Activated CD8-positive, alpha-beta memory T cell treated with anti-CD3 and anti-CD28 coated beads, Interleukin-2, amount 50 U/mL, for 48 hours (primary cell): Measurements from ENCODE around the gene ZMIZ2.
"Not testable (repeated sequence)": the region's sequence is repeated elsewhere in the genome, so short reads cannot be mapped to it uniquely, and the experiment has no call there.

Source experiments
- DNase-seq: peaks from one replicate; pipeline ENCODE4 v3.0.0-alpha.2; 2020

Gene ZMIZ2, protein sequence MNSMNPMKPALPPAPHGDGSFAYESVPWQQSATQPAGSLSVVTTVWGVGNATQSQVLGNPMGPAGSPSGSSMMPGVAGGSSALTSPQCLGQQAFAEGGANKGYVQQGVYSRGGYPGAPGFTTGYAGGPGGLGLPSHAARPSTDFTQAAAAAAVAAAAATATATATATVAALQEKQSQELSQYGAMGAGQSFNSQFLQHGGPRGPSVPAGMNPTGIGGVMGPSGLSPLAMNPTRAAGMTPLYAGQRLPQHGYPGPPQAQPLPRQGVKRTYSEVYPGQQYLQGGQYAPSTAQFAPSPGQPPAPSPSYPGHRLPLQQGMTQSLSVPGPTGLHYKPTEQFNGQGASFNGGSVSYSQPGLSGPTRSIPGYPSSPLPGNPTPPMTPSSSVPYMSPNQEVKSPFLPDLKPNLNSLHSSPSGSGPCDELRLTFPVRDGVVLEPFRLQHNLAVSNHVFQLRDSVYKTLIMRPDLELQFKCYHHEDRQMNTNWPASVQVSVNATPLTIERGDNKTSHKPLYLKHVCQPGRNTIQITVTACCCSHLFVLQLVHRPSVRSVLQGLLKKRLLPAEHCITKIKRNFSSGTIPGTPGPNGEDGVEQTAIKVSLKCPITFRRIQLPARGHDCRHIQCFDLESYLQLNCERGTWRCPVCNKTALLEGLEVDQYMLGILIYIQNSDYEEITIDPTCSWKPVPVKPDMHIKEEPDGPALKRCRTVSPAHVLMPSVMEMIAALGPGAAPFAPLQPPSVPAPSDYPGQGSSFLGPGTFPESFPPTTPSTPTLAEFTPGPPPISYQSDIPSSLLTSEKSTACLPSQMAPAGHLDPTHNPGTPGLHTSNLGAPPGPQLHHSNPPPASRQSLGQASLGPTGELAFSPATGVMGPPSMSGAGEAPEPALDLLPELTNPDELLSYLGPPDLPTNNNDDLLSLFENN

GRCh38 chr7:44748045-44748947, at the start of gene ZMIZ2:
Gene ZMIZ2, plus strand, starts transcription at chr7:44748847. Its CDS starts 7,403 bp downstream, at chr7:44756250.
- DNase-seq: peak; percentile 99

DNA sequence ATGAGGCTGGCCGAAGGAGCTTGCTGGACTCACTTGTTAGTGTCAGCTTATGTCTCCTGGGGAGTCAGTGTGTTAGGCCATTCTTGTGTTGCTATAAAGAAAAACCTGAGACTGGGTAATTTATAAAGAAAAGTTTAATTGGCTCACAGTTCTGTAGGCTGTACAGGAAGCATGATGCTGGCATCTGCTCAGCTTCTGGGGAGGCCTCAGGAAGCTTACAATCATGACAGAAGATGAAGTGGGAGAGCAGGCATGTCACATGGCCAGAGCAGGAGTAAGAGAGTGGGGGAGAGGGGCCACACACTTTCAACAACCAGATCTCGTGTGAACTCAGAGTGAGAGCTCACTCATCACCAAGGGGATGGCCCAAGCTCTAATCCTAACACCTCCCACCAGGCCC, 49.0 kb upstream of the ZMIZ2 start:
- DNase-seq: not testable (repeated sequence)

- no peak for DNase-seq
Measured at GRCh38 chr7:44700322-44700721, 48.3 kb upstream of the ZMIZ2 start.

- not testable (repeated sequence) for DNase-seq
Measured at GRCh38 chr7:44703391-44703790, 45.3 kb upstream of the ZMIZ2 start.

GRCh38 chr7:44703921-44704320, 44.7 kb upstream of the ZMIZ2 start:
- no peak for DNase-seq

- no peak for DNase-seq
Measured at GRCh38 chr7:44705434-44705833, 43.2 kb upstream of the ZMIZ2 start.

DNA sequence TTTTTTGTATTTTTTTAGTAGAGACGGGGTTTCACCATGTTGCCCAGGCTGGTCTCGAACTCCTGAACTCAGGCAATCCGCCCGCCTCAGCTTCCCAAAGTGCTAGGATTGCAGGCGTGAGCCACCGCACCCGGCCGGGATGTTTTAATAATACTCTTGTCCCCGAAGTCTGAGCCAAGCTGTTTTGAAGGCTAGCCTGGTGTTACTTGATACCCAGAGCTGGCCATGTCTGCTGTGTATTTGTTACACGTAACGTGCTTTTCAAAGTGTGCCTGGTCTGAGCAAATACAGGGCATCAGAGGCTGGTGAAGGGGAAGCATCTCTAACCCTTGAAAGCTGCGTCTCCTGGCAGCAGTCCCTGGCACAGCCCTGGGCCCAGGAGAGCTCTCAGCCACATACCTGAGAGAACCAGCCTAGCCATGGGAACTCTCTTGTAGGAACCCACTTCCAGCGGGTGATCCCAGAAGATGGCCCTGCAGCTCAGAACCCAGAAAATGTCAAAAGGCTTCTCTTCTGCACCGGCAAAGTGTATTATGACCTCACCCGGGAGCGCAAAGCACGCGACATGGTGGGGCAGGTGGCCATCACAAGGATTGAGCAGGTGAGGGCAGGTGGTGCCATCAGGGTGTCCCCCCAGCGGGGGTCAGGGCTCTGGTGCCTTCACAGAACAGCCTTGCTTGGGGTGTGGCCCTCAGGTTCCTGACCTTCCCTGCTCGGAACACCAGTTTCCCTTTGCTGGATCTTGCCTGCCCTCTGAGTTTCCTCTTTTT, 41.7 kb upstream of the ZMIZ2 start:
- no peak for DNase-seq

DNA sequence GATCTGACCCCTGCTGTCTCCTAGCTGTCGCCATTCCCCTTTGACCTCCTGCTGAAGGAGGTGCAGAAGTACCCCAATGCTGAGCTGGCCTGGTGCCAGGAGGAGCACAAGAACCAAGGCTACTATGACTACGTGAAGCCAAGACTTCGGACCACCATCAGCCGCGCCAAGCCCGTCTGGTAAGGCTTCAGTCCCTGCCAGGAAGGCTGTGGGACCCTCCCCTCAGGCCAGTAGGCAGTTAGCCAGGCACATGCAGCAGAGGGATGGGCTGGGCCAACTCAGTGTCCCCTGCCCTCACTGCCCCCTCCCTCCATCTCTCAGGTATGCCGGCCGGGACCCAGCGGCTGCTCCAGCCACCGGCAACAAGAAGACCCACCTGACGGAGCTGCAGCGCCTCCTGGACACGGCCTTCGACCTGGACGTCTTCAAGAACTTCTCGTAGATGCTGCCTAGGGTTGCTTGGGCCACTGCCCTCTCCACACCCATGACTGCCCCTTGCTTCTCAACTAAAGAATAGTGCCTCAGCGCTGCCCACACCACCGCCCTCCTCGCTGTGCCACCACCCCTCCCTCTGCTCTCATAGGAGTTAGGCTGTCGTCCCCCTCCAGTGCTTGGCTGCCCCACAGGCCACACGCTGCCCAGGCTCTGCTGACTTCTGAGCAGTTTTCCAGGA, 41.0 kb upstream of the ZMIZ2 start:
- DNase-seq: no peak

DNA sequence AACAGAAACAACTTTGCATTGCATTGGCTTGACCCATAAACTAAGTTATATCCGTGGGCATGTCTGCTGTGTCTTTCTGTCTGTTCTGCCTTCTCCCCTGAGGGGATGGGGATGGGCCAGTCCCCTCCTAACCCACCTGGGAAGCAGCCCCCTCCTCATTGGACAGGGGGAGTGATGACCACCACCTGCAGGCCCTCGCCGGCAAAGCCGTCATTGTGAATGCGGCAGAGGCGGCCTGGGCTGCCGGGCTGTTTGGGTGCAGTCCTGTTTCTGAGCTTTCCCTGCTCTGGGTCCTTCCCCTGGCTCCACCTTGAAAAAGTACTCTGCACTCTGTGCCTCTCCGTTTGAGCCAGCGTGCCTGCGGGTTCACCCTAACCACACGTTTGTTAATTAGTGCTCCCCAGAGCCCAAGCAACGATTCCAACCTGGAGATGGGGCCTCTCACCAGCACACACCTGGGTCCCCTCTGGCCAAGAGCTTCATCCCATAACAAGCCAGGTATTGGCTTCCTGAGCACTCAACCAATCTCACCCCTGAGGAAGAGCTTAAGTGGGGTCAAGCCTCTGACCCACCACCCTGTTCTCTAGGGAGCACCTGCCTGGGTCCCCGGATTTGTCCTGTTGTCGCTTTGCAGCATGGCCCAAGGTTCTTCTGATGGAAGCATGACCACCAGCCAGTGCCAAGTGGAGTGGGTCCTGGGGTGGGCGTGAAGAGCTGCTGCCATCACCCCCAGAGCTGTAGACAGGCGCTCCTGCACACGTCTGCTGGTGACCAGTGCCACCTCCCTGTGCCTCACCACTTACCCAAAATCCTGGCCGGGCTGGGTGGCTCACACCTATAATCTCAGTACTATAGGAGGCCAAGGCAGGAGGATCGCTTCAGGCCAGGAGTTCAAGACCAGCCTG, 39.4 kb upstream of the ZMIZ2 start:
- no peak for DNase-seq

DNA sequence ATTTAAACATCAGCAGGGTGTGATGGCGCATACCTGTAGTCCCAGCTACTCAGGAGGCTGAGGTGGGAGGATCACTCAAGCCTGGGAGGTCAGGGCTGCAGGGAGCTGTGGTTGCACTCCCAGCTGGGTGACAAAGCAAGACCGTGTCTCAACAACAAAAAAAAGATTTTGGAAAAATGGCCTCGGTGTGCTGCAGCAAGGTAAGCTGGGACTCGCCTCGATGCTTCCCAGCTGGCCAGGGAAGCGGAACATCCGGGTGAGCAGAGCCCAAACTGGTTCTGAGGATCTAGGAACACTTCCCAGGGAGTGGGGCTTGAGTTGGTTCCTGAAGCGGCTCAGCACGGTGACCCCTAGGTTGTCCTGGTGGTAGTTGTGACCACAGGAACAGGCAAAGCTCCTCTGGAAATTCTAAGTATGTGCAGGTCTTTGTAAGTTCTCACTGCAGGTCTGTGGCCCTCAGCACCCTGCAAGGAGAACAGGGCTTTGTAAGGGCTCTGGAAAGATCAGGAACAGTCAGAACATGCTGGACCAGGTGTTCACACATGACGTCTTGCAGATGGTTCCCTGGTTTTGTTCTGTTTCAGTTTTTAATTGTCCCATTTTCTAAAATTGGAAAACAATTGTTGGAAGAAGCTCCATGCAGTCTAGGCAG, 38.6 kb upstream of the ZMIZ2 start:
- DNase-seq: no peak

DNA sequence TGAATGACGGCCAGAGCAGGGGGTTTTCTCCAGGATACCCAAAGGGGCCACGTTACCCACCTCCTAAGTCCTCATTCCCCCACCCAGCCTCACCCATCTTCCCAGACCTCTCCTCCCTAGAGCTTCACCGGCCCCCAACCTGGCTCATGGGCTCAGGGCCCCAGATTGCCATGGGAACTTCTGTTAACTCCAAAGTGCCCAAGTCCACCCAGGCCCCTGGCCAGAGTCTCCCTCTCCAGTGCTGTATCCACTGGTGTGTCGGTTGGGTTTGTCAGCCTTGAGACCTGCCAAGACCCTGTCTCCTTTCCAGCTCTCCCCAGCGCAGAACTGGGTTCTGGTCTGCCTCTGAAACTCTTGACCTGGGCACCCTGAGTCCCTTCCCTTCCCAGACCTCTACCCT, 37.1 kb upstream of the ZMIZ2 start:
- no peak for DNase-seq

- DNase-seq: no peak
Measured at GRCh38 chr7:44712012-44712411, 36.6 kb upstream of the ZMIZ2 start.

GRCh38 chr7:44713141-44713540, 35.5 kb upstream of the ZMIZ2 start:
- no peak for DNase-seq

GRCh38 chr7:44713680-44714335, 34.8 kb upstream of the ZMIZ2 start:
- DNase-seq: no peak

DNA sequence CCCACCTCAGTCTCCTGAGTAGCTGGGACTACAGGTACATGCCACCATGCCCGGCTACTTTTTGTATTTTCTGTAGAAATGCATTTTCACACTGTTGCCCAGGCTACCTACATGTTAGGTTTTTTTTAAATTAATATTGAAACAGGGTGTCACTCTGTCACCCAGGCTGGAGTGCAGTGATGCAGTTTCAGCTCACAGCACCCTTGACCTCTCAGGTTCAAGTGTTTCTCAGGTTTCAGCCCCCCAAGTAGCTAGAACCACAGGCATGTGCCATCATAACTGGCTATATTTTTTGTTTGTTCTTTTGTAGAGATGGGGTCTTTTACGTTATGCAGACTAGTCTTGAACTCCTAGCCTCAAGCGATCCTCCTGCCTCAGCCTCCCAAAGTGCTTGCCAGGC, 32.4 kb upstream of the ZMIZ2 start:
- DNase-seq: no peak

DNA sequence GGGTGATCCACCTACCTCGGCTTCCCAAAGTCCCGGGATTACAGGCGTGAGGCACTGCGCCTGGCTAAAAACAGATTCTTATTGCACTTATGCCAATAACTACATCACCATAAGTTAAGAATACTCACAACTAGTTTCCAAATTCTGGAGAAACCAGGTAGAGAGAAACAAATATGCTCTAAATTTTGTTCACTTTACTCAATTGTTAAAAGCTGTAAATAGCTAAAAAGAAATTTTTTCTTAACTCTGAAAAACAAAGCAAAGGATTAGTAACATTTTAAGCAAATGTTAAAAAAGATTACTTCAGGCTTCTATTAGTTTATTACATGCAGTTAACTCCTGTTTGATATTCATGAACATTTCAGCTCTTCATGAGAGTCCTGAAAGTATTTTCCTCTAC, 28.3 kb upstream of the ZMIZ2 start:
- DNase-seq: no peak

DNA sequence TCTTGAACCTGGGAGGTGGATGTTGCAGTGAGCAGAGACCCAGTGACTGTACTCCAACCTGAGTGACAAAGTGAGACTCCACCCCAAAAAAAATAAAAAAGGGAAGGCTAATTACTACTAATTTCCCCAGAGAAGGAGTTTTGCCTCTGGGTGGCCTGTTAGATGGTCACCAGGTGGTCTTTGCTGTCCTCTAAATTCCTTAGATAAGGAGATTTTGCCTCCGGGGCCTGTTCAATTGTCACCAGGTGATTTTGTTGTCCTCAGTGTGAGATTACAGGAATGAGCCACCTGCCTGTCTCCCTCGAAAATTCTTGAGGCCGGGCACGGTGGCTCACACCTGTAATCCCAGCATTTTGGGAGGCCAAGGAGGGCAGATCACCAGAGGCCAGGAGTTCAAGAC, 24.4 kb upstream of the ZMIZ2 start:
- DNase-seq: no peak

DNA sequence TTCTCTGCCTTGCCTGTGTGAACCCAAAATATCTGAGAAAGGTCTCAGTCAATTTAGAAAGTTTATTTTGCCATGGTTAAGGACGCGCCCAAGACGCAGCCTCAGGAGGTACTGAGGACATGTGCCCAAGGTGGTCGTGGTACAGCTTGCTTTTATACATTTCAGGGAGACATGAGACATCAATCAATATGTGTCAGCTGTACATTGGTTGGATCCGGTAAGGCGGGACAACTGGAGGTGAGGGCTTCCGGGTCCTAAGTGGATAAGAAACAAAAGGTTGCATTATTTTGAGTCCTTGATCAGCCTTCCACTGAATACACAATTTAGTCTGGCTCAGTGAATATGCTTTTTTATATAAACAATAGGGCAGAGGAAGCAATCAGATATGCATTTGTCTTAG, 22.4 kb upstream of the ZMIZ2 start:
- DNase-seq: not testable (repeated sequence)
